Stimulated activated CD8-positive, alpha-beta memory T cell treated with anti-CD3 and anti-CD28 coated beads, Interleukin-12 subunit alpha, Interleukin-12 subunit beta, amount 100 ng/mL, for 4 hours (primary cell): Measurements from ENCODE around the gene RAB9A.
"Not testable (repeated sequence)": the region's sequence is repeated elsewhere in the genome, so short reads cannot be mapped to it uniquely, and the experiment has no call there.

Source experiments
- DNase-seq: peaks from one replicate; pipeline ENCODE4 v3.0.0-alpha.2; 2020; ENCODE audit warnings: low read depth

RAB9A gene, protein sequence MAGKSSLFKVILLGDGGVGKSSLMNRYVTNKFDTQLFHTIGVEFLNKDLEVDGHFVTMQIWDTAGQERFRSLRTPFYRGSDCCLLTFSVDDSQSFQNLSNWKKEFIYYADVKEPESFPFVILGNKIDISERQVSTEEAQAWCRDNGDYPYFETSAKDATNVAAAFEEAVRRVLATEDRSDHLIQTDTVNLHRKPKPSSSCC

GRCh38 chrX:13688958-13689740 is at the start of gene RAB9A:
Gene RAB9A, plus strand, starts transcription at chrX:13689128. Its CDS starts 19,619 bp downstream, at chrX:13708747.
- DNase-seq: peak; percentile 73

DNA sequence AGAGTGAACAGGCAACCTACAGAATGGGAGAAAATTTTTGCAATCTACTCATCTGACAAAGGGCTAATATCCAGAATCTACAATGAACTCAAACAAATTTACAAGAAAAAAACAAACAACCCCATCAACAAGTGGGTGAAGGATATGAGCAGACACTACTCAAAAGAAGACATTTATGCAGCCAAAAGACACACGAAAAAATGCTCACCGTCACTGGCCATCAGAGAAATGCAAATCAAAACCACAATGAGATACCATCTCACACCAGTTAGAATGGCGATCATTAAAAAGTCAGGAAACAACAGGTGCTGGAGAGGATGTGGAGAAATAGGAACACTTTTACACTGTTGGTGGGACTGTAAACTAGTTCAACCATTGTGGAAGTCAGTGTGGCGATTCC is 47.2 kb upstream of the RAB9A start:
- not testable (repeated sequence) for DNase-seq

DNA sequence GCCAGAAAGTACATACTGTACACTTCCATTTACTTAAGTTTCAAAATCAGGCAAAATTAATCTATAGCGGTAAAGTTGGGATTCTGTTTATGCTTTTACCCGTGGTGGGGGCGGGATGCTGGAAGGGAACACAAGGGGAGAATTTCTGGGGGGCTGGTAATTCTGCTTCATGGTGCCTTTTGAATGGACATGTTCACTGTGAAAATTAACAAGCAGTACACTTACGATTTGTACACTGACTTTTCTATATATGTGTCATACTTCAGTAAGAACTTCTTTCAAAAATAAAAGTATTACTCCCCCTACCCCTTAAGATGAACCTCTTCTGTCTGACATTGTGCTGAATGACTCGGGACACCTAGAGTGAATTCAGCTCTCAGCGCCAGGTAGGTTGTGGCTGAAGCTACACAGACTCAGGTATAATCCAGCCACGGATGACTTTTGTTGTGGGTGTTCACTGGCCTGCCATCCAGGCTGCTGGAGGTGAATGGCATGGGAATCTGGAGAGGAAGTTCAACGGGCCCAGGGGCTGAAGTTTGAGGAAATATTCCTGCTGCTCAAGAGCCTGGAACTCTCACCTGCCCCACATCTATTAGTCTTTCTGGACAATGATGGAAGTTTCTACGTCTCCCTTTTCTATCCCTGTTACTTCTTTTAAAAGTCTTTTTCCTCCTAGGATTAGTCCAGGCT is 43.3 kb upstream of the RAB9A start:
- no peak for DNase-seq

GRCh38 chrX:13646154-13646549 is 42.8 kb upstream of the RAB9A start:
- DNase-seq: no peak

DNA sequence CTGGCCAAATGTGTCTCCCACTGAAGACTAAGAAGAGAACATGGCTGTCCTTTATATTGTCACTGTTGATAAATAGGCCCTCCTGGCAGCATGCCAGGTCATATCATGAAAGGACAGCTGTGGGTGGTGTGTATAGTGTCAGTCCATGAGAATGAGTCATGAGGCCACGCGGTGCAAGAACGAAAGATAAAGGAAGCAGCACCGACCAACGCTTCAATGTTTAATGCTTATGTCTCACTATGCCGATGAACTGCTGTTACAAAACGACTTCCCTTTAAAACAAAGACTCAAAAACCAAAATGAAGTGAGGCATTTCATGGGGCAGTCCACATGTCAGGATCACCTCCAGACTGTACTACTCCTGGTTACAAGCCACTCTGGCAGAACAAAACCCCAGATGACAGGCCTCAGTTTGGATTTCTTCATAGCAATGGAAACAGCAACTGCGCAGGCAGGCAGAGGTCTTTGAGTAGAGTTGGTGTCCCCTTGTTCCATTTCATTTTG is 41.2 kb upstream of the RAB9A start:
- DNase-seq: peak; percentile 20

DNA sequence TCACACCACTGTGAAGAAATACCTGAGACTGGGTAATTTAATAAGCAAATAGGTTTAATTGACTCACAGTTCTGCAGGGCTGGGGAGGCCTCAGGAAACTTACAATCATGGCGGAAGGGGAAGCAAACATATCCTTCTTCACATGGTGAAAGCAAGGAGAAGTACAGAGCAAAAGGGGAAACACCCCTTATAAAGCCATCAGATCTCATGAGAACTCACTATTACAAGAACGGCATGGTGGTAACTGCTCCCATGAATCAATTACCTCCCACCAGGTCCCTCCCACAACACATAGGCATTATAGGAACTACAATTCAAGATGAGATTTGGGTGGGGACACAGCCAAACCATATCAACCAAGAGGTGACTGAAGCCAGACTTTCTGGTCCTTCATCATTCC is 40.6 kb upstream of the RAB9A start:
- DNase-seq: not testable (repeated sequence)

- no peak for DNase-seq
Observed at GRCh38 chrX:13649838-13650237, 39.1 kb upstream of the RAB9A start.

DNA sequence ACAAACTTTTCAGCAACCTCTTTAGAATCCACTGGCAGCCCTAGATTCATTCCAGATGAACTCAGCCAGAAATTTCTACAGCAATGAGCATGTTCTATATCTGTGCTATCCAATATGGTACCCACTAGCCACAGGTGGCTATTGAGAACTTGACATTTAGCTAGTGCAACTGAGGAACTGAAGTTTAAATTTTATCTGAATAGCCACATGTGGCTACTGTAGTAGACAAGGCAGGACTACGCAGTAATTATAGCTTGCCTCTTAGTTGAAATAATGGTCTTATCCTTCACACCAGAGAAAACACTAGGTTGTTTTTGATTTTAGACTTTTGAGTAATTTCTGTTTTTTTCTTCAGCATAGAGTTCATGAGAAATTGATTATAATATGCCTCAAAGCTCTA is 38.6 kb upstream of the RAB9A start:
- no peak for DNase-seq

GRCh38 chrX:13651150-13651549 is 37.8 kb upstream of the RAB9A start:
- DNase-seq: no peak

DNA sequence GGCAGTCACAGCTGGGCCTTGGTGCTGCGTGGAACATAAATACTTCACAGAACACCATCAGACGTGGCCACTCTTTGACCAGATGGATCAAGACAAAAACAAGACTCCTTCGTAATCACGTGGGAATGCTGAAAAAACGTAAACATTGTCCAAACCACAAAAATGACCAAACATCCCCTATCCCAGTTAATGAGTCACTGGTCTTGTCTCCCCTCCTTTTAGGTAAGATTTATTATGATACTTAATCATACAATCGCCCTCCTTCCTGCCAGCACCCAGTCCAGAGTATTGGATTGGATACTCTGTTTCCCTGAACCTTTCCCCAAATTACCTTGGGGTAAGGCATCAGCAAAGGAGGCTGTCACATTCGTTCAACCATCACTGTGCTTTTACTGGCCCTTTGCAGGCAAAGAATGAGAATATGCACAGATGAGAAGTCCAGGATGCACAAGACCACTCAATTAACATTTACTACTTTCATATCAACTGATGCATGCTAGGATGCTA is 36.6 kb upstream of the RAB9A start:
- DNase-seq: no peak

GRCh38 chrX:13652850-13653693 is 35.9 kb upstream of the RAB9A start, which contains the start of gene TCEANC:
Gene TCEANC, plus strand, starts transcription at chrX:13653141. Its CDS starts 9,368 bp downstream, at chrX:13662509.
- peak; percentile 94 for DNase-seq

DNA sequence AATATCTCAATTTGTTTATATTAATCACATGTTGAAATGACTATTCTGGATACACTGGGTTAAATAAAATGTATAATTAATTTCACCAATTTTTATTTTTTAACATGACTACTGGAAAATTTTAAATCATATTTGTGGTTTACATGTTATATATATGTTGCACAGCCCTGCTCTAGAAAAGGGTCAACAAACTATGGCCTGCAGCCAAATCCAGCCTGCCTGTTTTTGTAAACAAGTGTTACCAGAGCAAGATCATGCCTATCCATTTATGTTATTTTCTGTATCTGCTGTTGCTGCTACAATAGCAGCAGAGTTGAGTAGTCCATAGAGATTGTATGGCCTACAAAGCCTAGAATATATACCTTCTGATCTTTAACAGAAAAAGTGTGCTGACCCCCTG is 34.8 kb upstream of the RAB9A start:
- DNase-seq: no peak

DNA sequence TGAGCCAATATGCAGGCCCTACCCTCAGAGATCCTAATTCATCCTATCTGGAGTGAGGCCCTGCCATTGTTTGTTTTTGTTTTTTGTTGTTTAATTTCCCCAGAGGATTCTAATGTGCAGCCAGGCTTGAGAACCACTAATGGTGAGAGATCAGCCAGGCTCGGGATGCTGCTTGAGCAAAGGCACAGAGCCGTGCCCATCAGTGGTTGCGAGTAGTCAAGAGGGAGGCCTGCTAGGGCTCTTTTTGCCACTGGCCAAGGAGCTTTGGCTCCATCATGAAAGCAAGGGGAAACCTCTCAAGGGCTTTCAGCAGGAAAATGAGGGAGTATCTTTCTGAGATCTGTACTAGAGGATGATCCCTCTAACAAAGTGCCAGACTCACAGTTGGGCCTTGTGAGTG is 33.3 kb upstream of the RAB9A start:
- no peak for DNase-seq

GRCh38 chrX:13658602-13659001 is 30.3 kb upstream of the RAB9A start:
- DNase-seq: no peak

- DNase-seq: no peak
Observed at GRCh38 chrX:13659063-13659462, 29.9 kb upstream of the RAB9A start.

DNA sequence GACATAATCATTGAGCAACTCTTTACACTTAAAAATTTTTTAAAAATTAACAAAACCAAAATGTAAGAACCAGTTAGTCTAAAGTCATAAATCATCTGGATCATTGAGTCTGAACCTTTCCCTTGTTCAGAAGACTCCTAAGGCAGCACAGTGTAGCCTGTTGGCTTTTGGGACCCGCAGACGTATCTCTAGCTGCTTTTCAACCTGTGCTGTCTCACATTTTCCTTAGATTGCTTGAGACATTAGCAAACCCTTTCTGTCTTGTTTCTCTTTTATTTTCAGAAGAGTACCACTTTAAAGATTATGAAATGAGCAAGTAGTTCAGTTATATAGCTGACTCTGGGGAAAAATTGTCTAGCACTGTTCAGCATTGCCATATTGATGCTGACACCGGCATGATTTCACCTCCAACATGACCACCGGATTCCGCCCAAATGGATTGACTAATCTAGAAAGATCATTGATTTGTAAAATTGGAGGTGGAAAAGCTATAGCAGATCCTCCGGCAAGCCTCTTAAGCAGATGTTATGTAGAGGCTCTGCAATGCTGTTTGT is 27.1 kb upstream of the RAB9A start:
- DNase-seq: no peak

DNA sequence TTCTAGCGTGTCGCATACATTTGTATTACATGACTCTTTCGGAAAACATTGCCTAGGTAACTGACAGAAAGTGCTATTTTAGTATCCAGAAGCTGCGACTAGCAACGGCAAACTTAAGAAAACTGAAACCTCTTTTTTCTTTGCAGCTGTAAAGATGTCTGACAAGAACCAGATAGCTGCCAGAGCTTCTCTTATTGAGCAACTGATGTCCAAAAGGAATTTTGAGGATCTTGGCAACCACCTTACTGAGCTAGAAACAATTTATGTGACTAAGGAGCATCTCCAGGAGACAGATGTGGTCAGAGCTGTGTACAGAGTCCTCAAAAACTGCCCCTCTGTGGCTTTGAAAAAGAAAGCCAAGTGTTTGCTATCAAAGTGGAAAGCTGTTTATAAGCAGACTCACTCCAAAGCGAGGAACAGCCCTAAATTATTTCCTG is 26.6 kb upstream of the RAB9A start:
- DNase-seq: no peak

DNA sequence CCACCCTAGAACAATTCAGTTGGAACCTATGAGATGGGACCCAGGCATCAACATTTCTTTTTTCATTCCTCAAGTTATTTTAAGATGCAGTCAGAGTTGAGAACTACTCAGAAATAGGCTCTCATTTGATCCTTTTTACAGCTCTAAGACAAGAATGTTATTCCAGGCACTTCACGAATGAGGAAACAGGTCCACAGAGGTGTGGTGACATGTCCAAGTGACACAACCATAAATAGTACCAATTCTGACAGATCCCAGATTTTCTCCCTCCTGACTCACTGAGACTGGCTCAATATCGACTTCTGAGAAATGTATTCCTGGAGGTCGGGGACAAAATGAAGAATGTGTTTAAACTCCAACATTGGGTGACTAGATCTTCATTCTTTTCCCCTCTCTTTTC is 24.9 kb upstream of the RAB9A start:
- DNase-seq: no peak

GRCh38 chrX:13666836-13667235 is 22.1 kb upstream of the RAB9A start:
- no peak for DNase-seq

GRCh38 chrX:13667919-13668318 is 21.0 kb upstream of the RAB9A start:
- DNase-seq: no peak

DNA sequence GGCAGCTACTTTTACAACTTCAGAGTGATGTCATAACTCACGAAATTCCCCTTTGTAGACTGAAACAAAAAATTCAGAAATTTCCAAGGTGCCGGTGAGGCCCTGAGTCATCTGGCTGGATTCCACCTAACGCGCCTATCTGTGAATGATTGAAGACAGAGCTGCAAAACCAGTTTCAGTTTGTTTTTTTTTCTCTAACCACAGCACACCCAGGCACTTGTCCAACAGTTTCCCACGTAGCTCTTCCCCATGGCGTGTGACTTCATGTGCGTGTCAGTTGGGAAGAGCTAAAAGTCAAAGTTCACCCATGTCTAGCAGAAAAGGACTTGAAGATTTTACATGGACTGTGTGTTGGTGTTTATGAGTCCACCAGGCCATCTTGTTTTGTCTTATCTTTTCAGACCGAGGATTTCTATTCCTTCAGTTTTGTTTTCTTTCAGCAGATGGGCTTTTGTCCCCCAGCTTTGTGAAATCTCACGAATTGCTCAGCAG is 19.6 kb upstream of the RAB9A start:
- DNase-seq: no peak
